Keratinocyte (primary cell): ENCODE results near the gene PKNOX1. TPM values are rescaled to one million over a fixed set of nuclear protein-coding genes. Genes with fewer than 3 reads are reported as not detected.

ENCODE experiments used
- DNase-seq: peaks from one replicate; pipeline ENCODE4 v3.0.0-alpha.2; 2011; ENCODE audit warnings: low read depth, missing footprints, low spot score
- FAIRE-seq: peaks from 2 replicates; lab custom pipeline; 2011; peaks lifted over from hg19 to GRCh38; lab: Jason Lieb, UNC
- H2AFZ ChIP-seq: 2 replicates; pipeline ENCODE4 v1.6.0; 2012; ENCODE audit warnings: low read length, control low read depth, inconsistent platforms; ENCODE audit not compliant: control insufficient read depth
- H3K27ac ChIP-seq: 2 replicates; pipeline ENCODE4 v1.5.1; 2011; ENCODE audit warnings: low read length; ENCODE audit not compliant: control insufficient read depth, insufficient read depth
- H3K27me3 ChIP-seq: 3 replicates; pipeline ENCODE4 v1.6.0; 2011; ENCODE audit warnings: low read length; ENCODE audit not compliant: control insufficient read depth, insufficient read depth; ENCODE audit errors: extremely low read depth
- H3K36me3 ChIP-seq, 2 experiments: 2 replicates in 1 of 2; 3 replicates in 1 of 2; pipeline ENCODE4 v1.5.1; 2011; ENCODE audit warnings: low read length in 2 of 2, mild to moderate bottlenecking in 1 of 2; ENCODE audit not compliant: control insufficient read depth in 2 of 2, insufficient read depth in 2 of 2; ENCODE audit errors: extremely low read depth in 1 of 2
- H3K4me1 ChIP-seq: 3 replicates; pipeline ENCODE4 v1.5.1; 2011; ENCODE audit warnings: low read length; ENCODE audit not compliant: control insufficient read depth, insufficient read depth; ENCODE audit errors: extremely low read depth
- H3K4me2 ChIP-seq: 3 replicates; pipeline ENCODE4 v1.6.0; 2011; ENCODE audit warnings: low read depth, low read length; ENCODE audit not compliant: control insufficient read depth, insufficient read depth; ENCODE audit errors: extremely low read depth
- H3K4me3 ChIP-seq, 3 experiments: fragments of 200-600 bp in 1 of 3; sonication (generic) in 1 of 3; 2 replicates in 2 of 3; 3 replicates in 1 of 3; pipeline ENCODE4 v1.5.1; 2011 to 2016; ENCODE audit warnings: low read length in 3 of 3, mild to moderate bottlenecking in 3 of 3, control low read depth in 2 of 3, inconsistent platforms in 1 of 3, low read depth in 1 of 3, mixed read lengths in 1 of 3, mixed run types in 1 of 3, moderate library complexity in 1 of 3; ENCODE audit not compliant: control insufficient read depth in 2 of 3, insufficient read depth in 2 of 3; ENCODE audit errors: extremely low read depth in 1 of 3
- H3K79me2 ChIP-seq: 2 replicates; pipeline ENCODE4 v1.6.0; 2012; ENCODE audit warnings: low read length; ENCODE audit not compliant: control insufficient read depth, insufficient read depth
- H3K9ac ChIP-seq: 3 replicates; pipeline ENCODE4 v1.6.0; 2011; ENCODE audit warnings: low read length; ENCODE audit not compliant: control insufficient read depth, insufficient read depth; ENCODE audit errors: extremely low read depth
- H3K9me1 ChIP-seq: 3 replicates; pipeline ENCODE4 v1.6.0; 2011; ENCODE audit warnings: low read length; ENCODE audit not compliant: control insufficient read depth, insufficient read depth; ENCODE audit errors: extremely low read depth
- H3K9me3 ChIP-seq: 2 replicates; pipeline ENCODE4 v1.5.1; 2012; ENCODE audit warnings: low read depth, low read length; ENCODE audit not compliant: control insufficient read depth
- H4K20me1 ChIP-seq: 3 replicates; pipeline ENCODE4 v1.6.0; 2011; ENCODE audit warnings: low read length; ENCODE audit not compliant: control insufficient read depth, insufficient read depth; ENCODE audit errors: extremely low read depth
- CTCF ChIP-seq, 3 experiments: IDR thresholded peaks in 1 of 3; conservative IDR thresholded peaks in 1 of 3; optimal IDR thresholded peaks in 1 of 3; 2 replicates in 2 of 3; 3 replicates in 1 of 3; pipeline versions ENCODE3 to v1.5.1; 2011; ENCODE audit warnings: low read length in 3 of 3, mild to moderate bottlenecking in 3 of 3, moderate library complexity in 2 of 3, control low read depth in 1 of 3, inconsistent platforms in 1 of 3; ENCODE audit not compliant: insufficient read depth in 2 of 3; ENCODE audit errors: extremely low read depth in 1 of 3
- EZH2 ChIP-seq: IDR thresholded peaks from one replicate; pipeline ENCODE4 v1.6.1; 2012; ENCODE audit warnings: inconsistent platforms, mild to moderate bottlenecking, low read length, moderate library complexity
- dilution Hi-C: fragments of 300-500 bp; cut with MboI; formaldehyde crosslinking; loops from one replicate; pipeline ENCODE4 v1.7.0; 2020; ENCODE audit warnings: low sequenced_read_pairs; ENCODE audit not compliant: extremely low pct_ligation_motif_present
- polyA plus RNA-seq, 5 experiments: library from polyadenylated mRNA; depleted of rRNA in 3 of 5; stranded (reverse) in 3 of 5; stranded (forward) in 1 of 5; unstranded in 1 of 5; fragments of >200 nt; gene quantifications; 1 replicate in 1 of 5; 2 replicates in 3 of 5; 3 replicates in 1 of 5; pipeline versions ENCODE4 v1.2.1 to v1.2.3, GENCODE V29; 2011 to 2012; ENCODE audit warnings: missing spikeins in 2 of 5, low read depth in 1 of 5, low replicate concordance in 1 of 5

The PKNOX1 gene
- polyA plus RNA-seq, 1 donor (not counting 4 experiments of a cell fraction or from before 2014, with no cell fraction given): 33.3 TPM

GRCh38 chr21:42983103-42983502 is 8.7 kb downstream of the PKNOX1 start:
- dilution Hi-C loops: no loop called here

DNA sequence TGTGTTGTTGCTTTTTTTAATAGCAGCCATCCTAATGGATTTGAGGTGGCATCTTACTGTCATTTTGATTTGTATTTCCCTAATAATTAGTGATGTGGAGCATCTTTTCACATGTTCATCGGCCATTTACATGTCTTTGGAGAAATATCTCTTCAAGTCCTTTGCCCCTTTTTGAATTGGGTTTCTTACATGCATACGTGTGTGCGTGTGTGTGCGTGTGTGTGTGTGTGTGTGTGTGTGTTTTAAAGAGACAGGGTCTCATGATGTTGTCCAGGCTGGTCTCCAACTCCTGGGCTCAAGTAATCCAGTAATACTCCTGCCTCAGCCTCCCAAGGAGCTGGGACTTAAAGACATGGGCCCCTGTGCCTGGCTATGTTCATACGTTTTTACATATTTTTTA is 9.5 kb downstream of the PKNOX1 start:
- peaks cover 59% of the 10 kb centered on the region for H3K79me2 ChIP-seq

More at GRCh38 chr21:42983103-42983502, 8.7 kb downstream of the PKNOX1 start:
- H3K36me3 ChIP-seq: peaks cover 1 to 8% of the 10 kb centered on the region in 2 experiments
- H4K20me1 ChIP-seq: peaks cover 2% of the 10 kb centered on the region
- no peaks in the 10 kb centered on the region for H3K9me3 ChIP-seq
- TF ChIP-seq EZH2 (no peak), CTCF (optimal IDR thresholded peaks at IDR 0.05 in 1 of 3, IDR thresholded peaks at IDR 0.05 in 1 of 3, conservative IDR thresholded peaks at IDR 0.05 in 1 of 3; ENCODE audit: extremely low read depth in 1 of 3, insufficient read depth in 2 of 3, low read length in 3 of 3) (no peak)
- H3K4me1 ChIP-seq: no peaks in the 10 kb centered on the region
- DNase-seq: no peak
- no peak overlapping the region for H2AFZ ChIP-seq
- no peaks in the 10 kb centered on the region for H3K9me1 ChIP-seq
- H3K27me3 ChIP-seq: no peaks in the 10 kb centered on the region
- no peak overlapping the region for H3K4me2 ChIP-seq
- H3K4me3 ChIP-seq: no peak overlapping the region
- H3K79me2 ChIP-seq: peaks cover 60% of the 10 kb centered on the region
- no peak for FAIRE-seq
- no peak overlapping the region for H3K27ac ChIP-seq
- H3K9ac ChIP-seq: no peak overlapping the region

More for the DNA sequence above, 9.5 kb downstream of the PKNOX1 start:
- Histone ChIP-seq H3K27me3 (no peaks in the 10 kb centered on the region), H3K9me1 (no peaks in the 10 kb centered on the region), H3K4me1 (no peaks in the 10 kb centered on the region), H3K9ac (no peak overlapping the region), H3K4me2 (no peak overlapping the region), H2AFZ (no peak overlapping the region), H3K27ac (no peak overlapping the region), H3K36me3 (peaks cover 1 to 6% of the 10 kb centered on the region in 2 experiments), H3K9me3 (no peaks in the 10 kb centered on the region), H3K4me3 (no peak overlapping the region), H4K20me1 (peaks cover 2% of the 10 kb centered on the region)
- FAIRE-seq (no peak), DNase-seq (no peak)
- no peak for TF ChIP-seq CTCF (optimal IDR thresholded peaks at IDR 0.05 in 1 of 3, IDR thresholded peaks at IDR 0.05 in 1 of 3, conservative IDR thresholded peaks at IDR 0.05 in 1 of 3; ENCODE audit: extremely low read depth in 1 of 3, insufficient read depth in 2 of 3, low read length in 3 of 3)
- no peak for TF ChIP-seq EZH2
- dilution Hi-C loops: no loop called here
